ENCODE results near the gene C1orf232. TPM values are rescaled to one million over a fixed set of nuclear protein-coding genes. Genes with fewer than 3 reads are reported as not detected.
A peak's percentile ranks its signal among the peaks of the same experiment; 100 is the strongest.

The C1orf232 gene
- total and polyA plus RNA-seq, 9 of the 15 experiments (the other 6 are each of a cell fraction or from before 2014, with no cell fraction given): not detected

- TF ChIP-seq THAP12 (CRISPR knock-in tag; IDR thresholded peaks at IDR 0.05) (no peak), KLF13 (tag; IDR thresholded peaks at IDR 0.05; ENCODE audit: borderline replicate concordance, low read depth) (no peak), PREB (CRISPR knock-in tag; IDR thresholded peaks at IDR 0.05) (peak; percentile 99), KAT2B (IDR thresholded peaks at IDR 0.05; ENCODE audit: low read depth, low read length) (no peak), ZEB2 (IDR thresholded peaks at IDR 0.05) (peak; percentile 86)
- TF ChIP-seq, protein P1, sequence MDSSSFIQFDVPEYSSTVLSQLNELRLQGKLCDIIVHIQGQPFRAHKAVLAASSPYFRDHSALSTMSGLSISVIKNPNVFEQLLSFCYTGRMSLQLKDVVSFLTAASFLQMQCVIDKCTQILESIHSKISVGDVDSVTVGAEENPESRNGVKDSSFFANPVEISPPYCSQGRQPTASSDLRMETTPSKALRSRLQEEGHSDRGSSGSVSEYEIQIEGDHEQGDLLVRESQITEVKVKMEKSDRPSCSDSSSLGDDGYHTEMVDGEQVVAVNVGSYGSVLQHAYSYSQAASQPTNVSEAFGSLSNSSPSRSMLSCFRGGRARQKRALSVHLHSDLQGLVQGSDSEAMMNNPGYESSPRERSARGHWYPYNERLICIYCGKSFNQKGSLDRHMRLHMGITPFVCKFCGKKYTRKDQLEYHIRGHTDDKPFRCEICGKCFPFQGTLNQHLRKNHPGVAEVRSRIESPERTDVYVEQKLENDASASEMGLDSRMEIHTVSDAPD (CRISPR knock-in tag; IDR thresholded peaks at IDR 0.05): no peak
- TF ChIP-seq, protein P2, sequence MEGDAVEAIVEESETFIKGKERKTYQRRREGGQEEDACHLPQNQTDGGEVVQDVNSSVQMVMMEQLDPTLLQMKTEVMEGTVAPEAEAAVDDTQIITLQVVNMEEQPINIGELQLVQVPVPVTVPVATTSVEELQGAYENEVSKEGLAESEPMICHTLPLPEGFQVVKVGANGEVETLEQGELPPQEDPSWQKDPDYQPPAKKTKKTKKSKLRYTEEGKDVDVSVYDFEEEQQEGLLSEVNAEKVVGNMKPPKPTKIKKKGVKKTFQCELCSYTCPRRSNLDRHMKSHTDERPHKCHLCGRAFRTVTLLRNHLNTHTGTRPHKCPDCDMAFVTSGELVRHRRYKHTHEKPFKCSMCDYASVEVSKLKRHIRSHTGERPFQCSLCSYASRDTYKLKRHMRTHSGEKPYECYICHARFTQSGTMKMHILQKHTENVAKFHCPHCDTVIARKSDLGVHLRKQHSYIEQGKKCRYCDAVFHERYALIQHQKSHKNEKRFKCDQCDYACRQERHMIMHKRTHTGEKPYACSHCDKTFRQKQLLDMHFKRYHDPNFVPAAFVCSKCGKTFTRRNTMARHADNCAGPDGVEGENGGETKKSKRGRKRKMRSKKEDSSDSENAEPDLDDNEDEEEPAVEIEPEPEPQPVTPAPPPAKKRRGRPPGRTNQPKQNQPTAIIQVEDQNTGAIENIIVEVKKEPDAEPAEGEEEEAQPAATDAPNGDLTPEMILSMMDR (IDR thresholded peaks at IDR 0.05 in 2 of 3, conservative IDR thresholded peaks at IDR 0.05 in 1 of 3; ENCODE audit: insufficient read depth in 2 of 3, low read depth in 1 of 3, low read length in 3 of 3): peak; percentile 91 to 96 (median 92)
These were observed 23.5 kb downstream of the C1orf232 start (continued) for GRCh38 chr1:26145041-26145959.
